Endothelial cell of umbilical vein (primary cell): Measurements from ENCODE around the gene CALU. TPM values are rescaled to one million over a fixed set of nuclear protein-coding genes. Genes with fewer than 3 reads are reported as not detected.

Source experiments
- BruUV-seq: library from RNA; stranded (reverse); fragments of 400-500 nt; replicated peaks from 2 replicates; lab custom pipeline; 2021; lab: Mats Ljungman, UMichigan
- CTCF ChIA-PET: fragments of 300-600, 350-600 bp; sonication (Branson Sonifier 250); formaldehyde crosslinking; loops from one replicate; lab custom pipeline; 2021; ENCODE audit warnings: antibody characterized with exemption, inconsistent platforms; lab: Charles Lee
- POLR2A ChIA-PET: fragments of 300-600, 350-600 bp; sonication (Branson Sonifier 250); formaldehyde crosslinking; loops from one replicate; lab custom pipeline; 2021; ENCODE audit warnings: antibody characterized with exemption, inconsistent platforms; lab: Charles Lee
- DNase-seq: peaks from one replicate; pipeline ENCODE4 v3.0.0-alpha.2; 2011; ENCODE audit warnings: low read depth, low spot score
- FAIRE-seq: peaks from 2 replicates; lab custom pipeline; 2011; peaks lifted over from hg19 to GRCh38; lab: Jason Lieb, UNC
- H2AFZ ChIP-seq: 2 replicates; pipeline ENCODE4 v1.6.0; 2012; ENCODE audit warnings: low read depth, low read length, control low read depth, inconsistent platforms
- H3K27ac ChIP-seq: 2 replicates; pipeline ENCODE4 v1.5.1; 2011; ENCODE audit warnings: low read depth, mild to moderate bottlenecking, control low read depth, low read length, moderate library complexity; ENCODE audit not compliant: insufficient read depth
- H3K27me3 ChIP-seq, 2 experiments: 2 replicates each; pipeline versions ENCODE4 v1.6.0 to v1.6.1; 2011; ENCODE audit warnings: low read length in 2 of 2, mixed read lengths in 1 of 2; ENCODE audit not compliant: control insufficient read depth in 2 of 2, insufficient read depth in 2 of 2
- H3K36me3 ChIP-seq, 2 experiments: 2 replicates in 1 of 2; 3 replicates in 1 of 2; pipeline ENCODE4 v1.5.1; 2011; ENCODE audit warnings: low read length in 2 of 2, mild to moderate bottlenecking in 1 of 2, moderate library complexity in 1 of 2; ENCODE audit not compliant: control insufficient read depth in 2 of 2, insufficient read depth in 2 of 2; ENCODE audit errors: extremely low read depth in 1 of 2
- H3K4me1 ChIP-seq: 3 replicates; pipeline ENCODE4 v1.5.1; 2011; ENCODE audit warnings: mild to moderate bottlenecking, low read length; ENCODE audit not compliant: control insufficient read depth, insufficient read depth; ENCODE audit errors: extremely low read depth
- H3K4me2 ChIP-seq: 2 replicates; pipeline ENCODE4 v1.6.1; 2011; ENCODE audit warnings: low read length, control low read depth, mixed read lengths; ENCODE audit not compliant: insufficient read depth
- H3K4me3 ChIP-seq, 3 experiments: fragments of 200-600 bp in 1 of 3; sonication (generic), shearing (Covaris generic) in 1 of 3; replicated peaks in 1 of 3; 2 replicates each; pipeline ENCODE4 v1.5.1; 2011 to 2016; ENCODE audit warnings: control low read depth in 3 of 3, low read length in 3 of 3, mild to moderate bottlenecking in 2 of 3, inconsistent platforms in 1 of 3, low read depth in 1 of 3, moderate library complexity in 1 of 3; ENCODE audit not compliant: insufficient read depth in 1 of 3
- H3K79me2 ChIP-seq: 2 replicates; pipeline ENCODE4 v1.6.0; 2012; ENCODE audit warnings: low read length, inconsistent platforms; ENCODE audit not compliant: control insufficient read depth, insufficient read depth
- H3K9ac ChIP-seq: replicated peaks from 2 replicates; pipeline ENCODE3; 2011; ENCODE audit warnings: low read length, control low read depth; ENCODE audit not compliant: insufficient read depth; ENCODE audit errors: extremely low read depth
- H3K9me1 ChIP-seq: replicated peaks from 3 replicates; pipeline ENCODE4 v1.6.0; 2011; ENCODE audit warnings: mild to moderate bottlenecking, low read length; ENCODE audit not compliant: control insufficient read depth, insufficient read depth; ENCODE audit errors: extremely low read depth
- H3K9me3 ChIP-seq: replicated peaks from 2 replicates; pipeline ENCODE4 v1.5.1; 2012; ENCODE audit warnings: low read length, inconsistent platforms; ENCODE audit not compliant: control insufficient read depth, insufficient read depth
- H4K20me1 ChIP-seq: replicated peaks from 2 replicates; pipeline ENCODE3; 2011; ENCODE audit warnings: mild to moderate bottlenecking, low read length; ENCODE audit not compliant: control insufficient read depth, insufficient read depth; ENCODE audit errors: extremely low read depth
- CTCF ChIP-seq, 2 donors: IDR thresholded peaks; 1 replicate in 1 of 2; 2 replicates in 1 of 2; pipeline ENCODE4 v1.5.1; 2011; ENCODE audit warnings: low read length in 2 of 2, mild to moderate bottlenecking in 2 of 2, moderate library complexity in 2 of 2, control low read depth in 1 of 2, inconsistent platforms in 1 of 2, low read depth in 1 of 2; ENCODE audit not compliant: insufficient read depth in 1 of 2; ENCODE audit errors: extremely low read depth in 1 of 2
- EZH2 ChIP-seq: IDR thresholded peaks from 2 replicates; pipeline ENCODE4 v1.6.1; 2012; ENCODE audit warnings: borderline replicate concordance, low read depth, mild to moderate bottlenecking, moderate library complexity, low read length, inconsistent platforms; ENCODE audit not compliant: severe bottlenecking
- FOS ChIP-seq: IDR thresholded peaks from 2 replicates; pipeline ENCODE4 v1.6.1; 2011; ENCODE audit warnings: mild to moderate bottlenecking, low read length, moderate library complexity, borderline replicate concordance; ENCODE audit not compliant: insufficient read depth
- GATA2 ChIP-seq: IDR thresholded peaks from 2 replicates; pipeline ENCODE4 v1.7.0; 2011; ENCODE audit warnings: low read depth, mild to moderate bottlenecking, moderate library complexity, mixed read lengths, low read length; ENCODE audit not compliant: insufficient read length, insufficient read depth
- JUN ChIP-seq: IDR thresholded peaks from 2 replicates; pipeline ENCODE4 v1.6.1; 2011; ENCODE audit warnings: borderline replicate concordance, low read depth; ENCODE audit not compliant: insufficient read length, insufficient read depth
- MAX ChIP-seq: IDR thresholded peaks from 2 replicates; pipeline ENCODE4 v1.6.1; 2011; ENCODE audit not compliant: insufficient read depth, insufficient read length
- MYC ChIP-seq: IDR thresholded peaks from one replicate; pipeline ENCODE4 v1.6.1; 2011; ENCODE audit warnings: mild to moderate bottlenecking, low read depth, low read length
- POLR2A ChIP-seq: IDR thresholded peaks from 2 replicates; pipeline ENCODE4 v1.6.1; 2012; ENCODE audit warnings: low read depth, mild to moderate bottlenecking, control low read depth, low read length
- POLR2AphosphoS5 ChIP-seq: IDR thresholded peaks from 2 replicates; pipeline ENCODE4 v1.6.1; 2012; ENCODE audit warnings: low read depth, mild to moderate bottlenecking, control low read depth, low read length, moderate library complexity; ENCODE audit not compliant: insufficient read depth
- dilution Hi-C: fragments of 300-500 bp; cut with MboI; formaldehyde crosslinking; loops from one replicate; pipeline ENCODE4 v1.15.0; 2019; ENCODE audit warnings: low sequenced_read_pairs; ENCODE audit not compliant: extremely low pct_ligation_motif_present
- intact Hi-C: fragments of 100-400 bp; cut with micrococcal nuclease; formaldehyde crosslinking; loops from one replicate; pipeline ENCODE4 v1.10.0; 2022
- polyA plus RNA-seq, 4 experiments: library from polyadenylated mRNA; depleted of rRNA in 3 of 4; stranded (reverse) in 3 of 4; unstranded in 1 of 4; fragments of >200 nt; gene quantifications; 2 replicates each; pipeline versions ENCODE4 v1.2.1 to v1.2.3, GENCODE V29; 2011 to 2012; ENCODE audit warnings: missing spikeins in 1 of 4
- total RNA-seq: library from RNA; stranded (reverse); gene quantifications from 2 replicates; pipeline ENCODE4 v1.2.3, GENCODE V29; 2021

The CALU gene
- total and polyA plus RNA-seq, 2 donors (not counting 3 experiments of a cell fraction or from before 2014, with no cell fraction given), result 135 to 257 TPM

GRCh38 chr7:128699895-128700294, 39.3 kb upstream of the CALU start:
- FAIRE-seq, result no peak
- no peak overlapping the region for H2AFZ ChIP-seq
- no peak overlapping the region for H3K4me3 ChIP-seq
- peaks cover 28 to 32% of the 10 kb centered on the region in 2 experiments for H3K27me3 ChIP-seq
- H3K4me2 ChIP-seq, result no peak overlapping the region
- H3K27ac ChIP-seq, result no peak overlapping the region
- H3K9ac ChIP-seq, result no peak overlapping the region
- no peaks in the 10 kb centered on the region for H3K36me3 ChIP-seq
- dilution Hi-C loops, result no loop called here
- no TSS peak for BruUV-seq
- H3K9me1 ChIP-seq, result no peaks in the 10 kb centered on the region
- no peaks in the 10 kb centered on the region for H4K20me1 ChIP-seq
- H3K4me1 ChIP-seq, result no peaks in the 10 kb centered on the region
- ChIA-PET POLR2A (no interaction called here), CTCF (interaction anchor here (0.8 to 2.3 kb wide), 4 partner anchors 9 to 52 kb away, joined by 3 to 10 read pairs (median 4); no protein-coding TSS in a partner anchor)
- no peaks in the 10 kb centered on the region for H3K9me3 ChIP-seq
- intact Hi-C loops, result no loop called here
- DNase-seq, result no peak
- H3K79me2 ChIP-seq, result no peaks in the 10 kb centered on the region
- TF ChIP-seq MAX (no peak), MYC (no peak), EZH2 (no peak), JUN (no peak), CTCF (IDR thresholded peaks at IDR 0.05; ENCODE audit: extremely low read depth in 1 of 2, insufficient read depth in 1 of 2, low read depth in 1 of 2, low read length in 2 of 2) (no peak), POLR2AphosphoS5 (no peak), FOS (no peak), GATA2 (no peak), POLR2A (no peak)
